Fibroblast of skin of left biceps (primary cell): ENCODE data around the gene ALDH4A1.

Experiments
- DNase-seq, 2 experiments: peaks; one replicate each; pipeline ENCODE4 v3.0.0-alpha.2; 2013; ENCODE audit warnings: low read depth in 2 of 2

The ALDH4A1 gene, protein sequence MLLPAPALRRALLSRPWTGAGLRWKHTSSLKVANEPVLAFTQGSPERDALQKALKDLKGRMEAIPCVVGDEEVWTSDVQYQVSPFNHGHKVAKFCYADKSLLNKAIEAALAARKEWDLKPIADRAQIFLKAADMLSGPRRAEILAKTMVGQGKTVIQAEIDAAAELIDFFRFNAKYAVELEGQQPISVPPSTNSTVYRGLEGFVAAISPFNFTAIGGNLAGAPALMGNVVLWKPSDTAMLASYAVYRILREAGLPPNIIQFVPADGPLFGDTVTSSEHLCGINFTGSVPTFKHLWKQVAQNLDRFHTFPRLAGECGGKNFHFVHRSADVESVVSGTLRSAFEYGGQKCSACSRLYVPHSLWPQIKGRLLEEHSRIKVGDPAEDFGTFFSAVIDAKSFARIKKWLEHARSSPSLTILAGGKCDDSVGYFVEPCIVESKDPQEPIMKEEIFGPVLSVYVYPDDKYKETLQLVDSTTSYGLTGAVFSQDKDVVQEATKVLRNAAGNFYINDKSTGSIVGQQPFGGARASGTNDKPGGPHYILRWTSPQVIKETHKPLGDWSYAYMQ

DNA sequence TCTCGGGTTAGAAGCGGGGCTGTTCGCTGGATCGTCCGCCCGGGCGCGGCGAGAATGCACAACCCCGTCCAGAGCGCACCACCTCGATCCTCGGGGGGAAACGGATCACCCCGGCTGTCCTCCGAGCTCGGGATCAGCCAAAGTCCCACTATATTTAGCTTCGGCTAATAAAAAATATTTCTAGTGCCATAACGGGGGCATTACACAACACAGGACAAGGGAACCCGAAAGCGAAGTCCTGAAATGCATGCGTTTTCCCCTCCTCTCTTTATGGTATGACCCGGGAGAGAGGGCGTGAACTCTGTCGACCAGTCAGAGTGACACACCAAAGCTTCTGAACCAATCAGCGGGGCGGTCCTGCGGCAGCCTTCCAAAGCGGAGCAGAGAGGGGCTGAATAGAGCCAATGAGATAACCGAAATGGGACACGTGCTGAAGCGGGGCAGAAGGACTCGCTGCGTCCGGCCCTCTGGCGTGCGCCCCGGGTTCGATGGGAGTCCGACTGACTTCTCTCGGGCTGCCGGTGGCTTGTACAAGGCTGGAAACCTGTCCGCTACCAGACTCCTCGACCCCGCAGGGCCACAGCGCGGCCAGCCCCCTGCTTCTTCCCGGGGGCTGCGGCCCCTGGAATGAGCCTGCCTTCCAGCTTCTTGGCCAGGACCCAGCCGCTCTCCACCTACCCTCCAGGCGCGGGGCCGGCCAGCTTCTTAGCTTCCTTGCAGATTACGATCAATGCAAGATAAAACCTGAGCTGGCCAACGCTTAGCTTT lies at the start of gene ALDH4A1:
Gene ALDH4A1 (minus strand): TSS at position 33 of the 768 bp plus-strand sequence. CDS start 32 bp downstream, at position 1.
- peak; percentile 96 for DNase-seq

DNA sequence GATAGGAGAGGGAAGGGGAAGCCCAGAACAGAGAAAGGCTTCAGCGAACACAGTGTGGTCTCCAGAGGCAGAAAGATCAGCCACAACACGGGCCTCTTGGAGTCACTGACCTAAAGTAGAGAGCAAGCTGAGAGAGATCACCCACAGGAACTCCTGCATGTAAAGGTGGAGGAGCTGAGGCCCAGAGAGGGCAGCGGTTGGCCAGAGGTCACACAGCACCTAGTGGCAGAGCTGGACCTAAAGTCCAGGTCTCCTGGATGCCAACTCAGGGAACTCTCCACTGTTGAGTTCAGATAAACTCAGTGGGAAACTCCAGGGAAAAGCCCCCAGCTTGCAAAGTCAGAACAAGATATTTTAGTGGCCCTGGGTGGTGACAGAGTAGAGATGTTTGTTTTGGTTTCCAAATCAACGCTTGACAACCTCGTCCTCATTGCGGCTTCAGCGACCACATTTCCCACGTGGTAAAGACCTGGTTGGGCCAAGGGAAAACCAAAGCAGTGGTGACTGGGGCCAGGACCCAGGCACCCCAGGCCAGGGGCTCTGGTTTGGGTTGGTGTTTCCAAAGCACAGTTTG lies 49.5 kb upstream of the ALDH4A1 start:
- no peak for DNase-seq

DNA sequence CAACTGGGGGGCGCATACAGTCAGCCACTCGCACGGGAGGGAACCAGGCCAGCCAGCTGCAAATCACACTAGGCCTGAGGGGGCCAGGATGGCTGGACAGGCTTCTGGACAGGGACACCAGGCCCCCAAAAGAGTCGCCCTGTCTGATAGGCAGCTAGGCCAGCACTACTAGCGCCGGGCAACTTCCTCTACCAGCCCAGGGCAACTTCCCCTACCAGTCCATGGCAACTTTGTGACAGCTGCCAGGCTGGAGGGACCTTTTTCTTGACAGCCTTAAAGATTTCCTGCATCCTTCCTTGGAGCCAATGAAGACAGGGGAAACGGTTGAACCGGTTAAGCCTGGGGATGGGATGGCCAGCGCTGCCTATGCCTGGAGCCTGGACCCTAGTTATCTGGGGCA lies 49.1 kb upstream of the ALDH4A1 start:
- DNase-seq: no peak

GRCh38 chr1:18950401-18951026 lies 48.2 kb upstream of the ALDH4A1 start:
- DNase-seq: no peak

DNA sequence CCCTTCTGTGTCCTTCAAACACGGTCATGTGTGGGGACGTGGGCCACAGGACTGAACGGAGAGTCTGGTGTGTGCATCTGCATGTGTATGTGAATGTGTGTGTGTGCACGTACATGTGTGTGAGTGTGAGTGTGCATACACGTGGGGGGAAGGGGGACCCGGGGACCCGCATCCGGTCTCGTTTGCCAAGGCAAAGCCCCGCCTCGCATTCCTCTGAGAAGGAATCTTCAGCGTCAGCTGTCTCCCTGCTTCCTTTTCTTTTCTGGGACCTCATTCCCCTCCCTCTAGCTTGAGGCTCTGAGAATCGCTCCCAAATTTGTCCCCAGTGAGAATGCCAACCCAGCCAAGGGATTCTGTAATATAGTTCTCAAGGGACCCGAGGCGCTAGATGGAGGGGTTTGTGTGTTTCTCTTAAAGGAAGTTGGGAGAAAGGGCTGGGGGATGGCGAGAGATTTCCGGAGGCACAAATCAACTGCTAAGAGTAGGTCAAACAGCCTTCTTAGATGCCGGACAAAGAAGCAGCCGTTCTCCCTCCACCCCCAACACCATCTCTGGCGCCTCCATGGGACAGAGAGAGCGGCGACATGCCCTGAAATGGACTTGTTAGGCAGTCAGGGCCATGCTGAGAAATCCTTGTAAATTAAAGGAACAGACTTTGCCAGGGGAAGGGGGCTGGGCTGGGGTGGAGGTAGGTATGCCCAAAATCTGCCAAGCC lies 47.5 kb upstream of the ALDH4A1 start:
- DNase-seq: peak; percentile 63

DNA sequence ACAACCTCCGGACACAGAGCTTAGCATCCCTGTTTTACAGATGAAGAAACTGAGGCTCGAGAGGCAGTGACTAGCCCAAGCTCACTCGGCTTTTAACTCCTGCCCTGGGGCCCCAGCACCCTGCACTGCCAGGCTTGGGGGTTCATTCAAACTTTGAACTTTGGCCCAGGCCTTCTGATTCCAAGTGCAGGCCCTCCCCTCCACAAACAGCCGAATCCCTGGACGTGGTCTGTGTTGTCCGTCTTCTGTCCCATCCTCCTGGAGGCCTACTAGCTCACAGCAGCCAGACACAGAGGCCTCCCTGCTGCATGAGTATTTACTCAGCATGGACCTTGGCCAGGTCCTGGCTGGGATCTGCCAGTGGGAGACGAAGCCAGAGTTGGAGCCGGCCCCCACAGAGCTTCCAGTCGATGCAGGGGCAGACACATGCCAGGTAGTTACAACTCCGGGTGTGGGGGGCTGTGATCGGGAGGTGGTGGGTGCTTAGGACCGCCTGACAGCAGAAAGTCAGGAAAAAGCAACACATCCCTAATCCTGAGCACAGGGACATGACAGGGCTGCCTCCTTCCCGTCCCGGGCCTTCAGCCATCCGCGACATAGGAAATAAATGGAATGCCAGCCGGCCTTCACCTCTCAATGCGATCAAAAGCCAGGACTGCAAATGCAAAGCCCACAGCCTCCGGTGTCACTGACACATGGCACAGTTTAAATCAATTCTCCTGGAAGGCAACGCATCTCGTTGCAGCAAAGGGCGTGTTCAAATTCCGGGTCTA lies 46.7 kb upstream of the ALDH4A1 start:
- DNase-seq: no peak

DNA sequence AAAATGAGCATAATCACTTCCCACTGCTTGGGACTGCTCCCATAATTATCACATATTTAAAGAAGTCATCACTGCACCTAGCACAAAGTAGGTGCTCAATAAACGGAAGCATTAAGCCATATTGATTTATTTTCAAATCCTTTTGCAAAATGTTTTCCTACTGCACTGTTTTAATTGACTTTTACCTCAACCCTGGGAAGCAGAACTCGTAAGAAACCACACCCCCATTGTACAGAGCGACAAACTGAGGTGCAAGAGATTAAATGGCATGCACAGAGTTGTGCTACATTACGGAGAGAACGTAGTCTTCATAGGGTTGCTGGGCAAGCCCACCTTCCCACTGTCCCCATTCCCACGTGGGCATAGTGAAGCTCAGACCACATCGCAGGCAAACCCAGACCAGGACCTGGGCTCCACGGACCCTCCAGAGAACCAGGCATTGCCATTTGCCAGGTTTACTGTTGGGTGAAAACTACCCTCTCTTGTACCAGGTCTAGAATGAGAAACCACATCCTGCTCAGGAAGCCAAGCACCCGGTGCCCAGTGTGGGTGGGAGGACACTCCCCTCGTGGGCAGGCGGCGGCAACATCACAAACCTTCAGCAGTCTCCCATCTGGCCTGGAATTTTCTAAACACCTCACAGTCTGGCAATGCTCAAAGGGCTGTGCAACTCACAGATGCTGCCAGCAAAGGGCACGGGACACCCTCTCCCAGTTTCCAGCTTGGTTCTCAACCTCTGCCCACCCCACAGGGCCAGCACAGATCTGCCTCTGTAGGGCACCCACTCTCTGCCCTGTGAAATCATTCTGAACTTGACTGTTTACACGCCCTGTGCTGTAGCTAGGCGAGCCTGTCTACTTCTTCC lies 45.9 kb upstream of the ALDH4A1 start:
- DNase-seq: no peak

DNA sequence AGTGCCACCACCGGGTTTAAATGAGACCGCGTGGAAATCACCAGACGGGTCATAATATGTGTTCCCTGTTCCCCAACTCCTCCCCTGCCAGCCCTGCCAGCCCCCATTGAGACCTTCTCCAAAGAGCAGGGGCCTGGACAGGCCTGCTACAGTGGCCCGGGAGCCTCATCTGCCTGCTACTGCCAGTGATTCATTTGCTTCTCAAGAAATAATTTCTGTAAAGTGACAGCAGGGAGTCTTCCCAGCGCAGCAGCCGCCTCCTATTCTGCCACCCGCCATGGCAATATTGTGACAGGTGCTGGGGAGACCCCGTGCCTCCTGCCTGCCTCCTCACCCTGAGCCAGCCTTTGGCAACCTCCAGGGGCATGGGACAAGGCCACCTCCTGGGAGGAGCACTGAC lies 45.2 kb upstream of the ALDH4A1 start:
- no peak for DNase-seq

DNA sequence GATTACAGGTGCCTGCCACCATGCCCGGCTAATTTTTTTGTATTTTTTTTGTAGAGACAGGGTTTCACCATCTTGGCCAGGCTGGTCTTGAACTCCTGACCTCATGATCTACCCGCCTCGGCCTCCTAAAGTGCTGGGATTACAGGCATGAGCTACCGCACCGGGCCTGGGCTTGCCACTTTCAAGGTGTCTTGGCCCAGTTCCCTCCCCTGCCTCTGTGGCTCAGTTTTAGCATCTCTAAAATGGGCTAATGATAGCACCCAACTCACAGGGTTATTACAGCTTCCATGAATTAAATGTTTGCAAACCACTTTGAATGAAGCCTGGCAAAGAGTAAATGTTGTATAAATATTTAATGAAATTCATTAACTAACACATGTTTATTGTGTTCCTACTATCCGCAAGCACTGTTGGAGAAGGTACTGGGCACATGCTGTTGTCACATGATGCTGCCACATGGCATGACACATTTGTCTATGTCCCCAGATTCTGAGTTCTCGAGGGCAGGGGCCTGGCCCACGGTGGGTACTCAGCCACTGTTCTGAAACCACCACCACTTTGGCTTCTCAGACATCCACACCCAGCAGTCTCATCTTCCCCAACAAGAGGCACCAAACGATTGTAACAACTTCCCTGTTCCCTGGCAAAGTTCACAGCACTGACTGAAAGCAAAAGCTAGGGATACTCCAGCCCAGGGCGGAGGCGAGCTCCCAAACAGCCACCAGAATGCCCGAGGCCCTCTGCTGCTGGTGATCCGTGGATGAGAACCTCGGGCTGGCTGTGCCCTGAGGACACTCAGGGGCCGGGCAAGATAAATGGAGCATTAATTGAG lies 44.4 kb upstream of the ALDH4A1 start:
- DNase-seq: no peak

DNA sequence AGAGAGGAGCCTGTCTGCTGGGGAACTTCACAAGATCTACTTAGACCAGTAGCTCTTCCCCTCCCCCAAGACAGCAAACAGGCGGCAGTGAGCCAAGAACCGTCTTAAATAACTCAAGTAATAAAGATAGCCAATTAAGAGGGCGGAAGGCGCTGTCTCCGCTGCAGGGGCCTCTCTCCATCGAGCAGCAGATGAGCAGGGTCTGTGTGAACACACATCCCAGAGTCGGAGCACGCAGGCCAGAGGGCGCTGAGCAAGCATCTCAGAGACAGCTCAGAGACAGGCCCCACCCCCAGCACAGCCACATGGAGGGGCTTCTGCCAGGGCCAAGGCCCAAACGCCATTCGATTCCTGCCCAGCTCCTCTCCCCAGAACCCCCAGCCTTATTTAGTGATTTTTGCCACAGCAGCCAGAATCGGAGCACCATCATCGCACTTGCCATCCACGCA lies 43.1 kb upstream of the ALDH4A1 start:
- peak; percentile 63 to 72 for DNase-seq

GRCh38 chr1:18944810-18945209 lies 42.5 kb upstream of the ALDH4A1 start:
- DNase-seq: no peak

DNA sequence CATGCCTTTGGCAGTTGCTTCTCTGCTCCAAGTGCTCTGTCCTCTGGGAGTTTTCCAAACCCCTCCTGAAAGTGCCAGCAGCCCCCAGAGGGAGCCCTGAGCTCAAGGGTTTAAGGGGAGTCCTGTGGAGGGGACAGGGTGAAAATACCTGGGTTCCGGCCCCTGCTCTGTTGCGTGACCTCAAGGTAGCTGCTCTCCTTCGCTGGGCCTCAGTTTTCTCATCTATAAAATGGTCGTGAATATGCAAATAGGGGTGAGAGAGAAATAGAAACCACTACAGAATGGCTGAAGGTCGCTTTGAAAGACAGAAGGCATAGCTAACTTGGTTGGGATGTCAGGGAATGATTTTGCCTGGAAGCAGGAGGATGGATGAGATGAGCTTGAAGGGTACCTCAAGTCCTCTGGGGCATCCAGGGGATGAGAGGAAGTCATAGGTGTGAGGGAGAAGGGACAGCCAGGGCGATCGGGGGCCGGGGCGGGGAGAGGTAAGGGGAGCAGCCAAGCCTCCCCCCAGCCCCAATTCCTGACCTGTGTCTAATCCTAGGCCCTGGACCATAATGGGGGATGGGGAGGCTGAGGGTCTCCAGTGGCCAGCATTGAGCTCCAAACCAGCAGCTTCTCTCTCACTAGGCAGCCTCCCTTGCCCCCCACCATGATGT lies 41.7 kb upstream of the ALDH4A1 start:
- no peak for DNase-seq

DNA sequence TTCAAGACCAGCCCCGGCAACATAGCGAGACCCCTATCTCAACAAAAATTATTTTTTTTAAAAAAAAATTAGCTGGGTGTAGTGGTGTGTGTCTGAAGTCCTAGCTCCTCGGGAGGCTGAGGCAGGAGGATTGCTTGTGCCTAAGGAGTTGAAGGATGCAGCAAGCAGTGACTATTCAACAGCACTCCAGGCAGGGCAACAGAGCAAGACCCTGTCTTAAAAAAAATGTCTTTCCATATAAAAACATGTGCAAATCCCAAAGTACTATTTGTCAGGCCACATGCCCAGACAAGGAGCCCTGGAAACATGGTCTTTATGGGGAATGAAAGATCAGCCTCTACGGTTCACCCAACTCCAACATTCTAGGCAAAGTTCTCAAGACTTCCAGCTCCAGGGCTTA lies 40.8 kb upstream of the ALDH4A1 start:
- DNase-seq: no peak

GRCh38 chr1:18942340-18942739 lies 40.0 kb upstream of the ALDH4A1 start:
- no peak for DNase-seq

- no peak for DNase-seq
These were observed 39.1 kb upstream of the ALDH4A1 start for GRCh38 chr1:18941221-18942141.

DNA sequence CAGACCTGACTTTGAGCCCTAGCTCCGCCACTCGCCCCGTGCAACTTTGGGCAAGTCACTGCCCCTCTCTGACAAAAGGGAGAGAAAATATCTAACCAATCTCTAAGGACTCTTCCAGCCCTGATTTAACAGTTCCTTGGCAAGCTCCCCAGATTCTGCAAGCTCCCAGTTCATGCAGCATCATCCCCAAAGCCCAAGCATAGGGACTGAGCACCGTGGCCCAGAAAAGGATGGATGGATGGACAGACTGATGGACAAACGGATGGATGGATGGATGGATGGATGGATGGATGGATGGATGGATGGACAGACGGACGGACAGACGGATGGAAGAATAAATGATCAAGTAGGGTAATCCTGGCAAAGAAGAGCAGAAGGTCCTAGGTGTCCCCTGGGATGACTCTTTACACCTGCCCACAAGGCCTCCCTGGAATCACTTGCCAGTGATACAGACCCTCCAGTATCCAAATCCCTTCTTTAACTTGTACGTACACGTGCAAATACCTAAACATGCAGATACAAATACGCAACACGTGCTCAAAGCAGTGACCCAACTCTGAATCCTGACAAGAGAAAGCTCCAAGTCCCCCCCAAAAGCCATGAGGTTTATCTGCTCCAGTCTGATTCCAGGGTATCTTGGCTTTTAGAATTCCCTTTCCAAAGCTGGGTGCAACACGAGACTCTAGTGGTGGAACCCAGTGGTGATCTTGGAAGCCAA lies 38.1 kb upstream of the ALDH4A1 start:
- no peak for DNase-seq
